Astrocyte (in vitro differentiated cells and primary cell): ENCODE data around the gene ZEB2.

ENCODE experiments used
- EZH2 ChIP-seq: IDR thresholded peaks from 2 replicates; pipeline ENCODE4 v1.6.1; 2012; ENCODE audit warnings: mild to moderate bottlenecking, low read length, inconsistent platforms; ENCODE audit not compliant: insufficient read depth
- TF ChIP-seq, protein P1 (sequence below): IDR thresholded peaks from 2 replicates; pipeline ENCODE4 v1.5.1; 2011; ENCODE audit warnings: low read depth, mild to moderate bottlenecking, inconsistent platforms, low read length, moderate library complexity; ENCODE audit not compliant: insufficient read depth

DNA sequence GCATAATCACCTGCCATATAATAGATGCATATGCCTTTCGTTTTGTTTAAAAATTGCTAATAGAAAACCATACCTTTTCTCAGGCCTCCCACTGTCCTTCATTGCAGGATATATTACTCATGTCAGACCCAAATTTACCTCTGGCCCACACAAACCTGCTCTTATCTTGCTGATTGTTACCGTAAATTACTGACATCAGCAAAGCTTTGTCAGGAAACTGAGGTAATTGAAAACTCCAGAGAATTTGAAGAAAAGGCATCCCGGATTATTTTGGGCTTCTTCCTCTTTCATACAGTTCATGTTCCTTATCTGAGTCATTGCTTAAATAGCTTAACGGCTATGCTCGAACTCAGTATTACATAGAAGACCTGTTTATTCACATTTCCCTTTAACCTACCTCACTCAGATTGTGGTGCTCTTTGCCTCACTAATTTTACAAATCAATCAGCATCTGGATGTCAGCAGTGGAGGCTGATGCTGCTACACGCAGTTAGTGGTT lies 145.7 kb downstream of the ZEB2 start:
- TF ChIP-seq, protein P1, sequence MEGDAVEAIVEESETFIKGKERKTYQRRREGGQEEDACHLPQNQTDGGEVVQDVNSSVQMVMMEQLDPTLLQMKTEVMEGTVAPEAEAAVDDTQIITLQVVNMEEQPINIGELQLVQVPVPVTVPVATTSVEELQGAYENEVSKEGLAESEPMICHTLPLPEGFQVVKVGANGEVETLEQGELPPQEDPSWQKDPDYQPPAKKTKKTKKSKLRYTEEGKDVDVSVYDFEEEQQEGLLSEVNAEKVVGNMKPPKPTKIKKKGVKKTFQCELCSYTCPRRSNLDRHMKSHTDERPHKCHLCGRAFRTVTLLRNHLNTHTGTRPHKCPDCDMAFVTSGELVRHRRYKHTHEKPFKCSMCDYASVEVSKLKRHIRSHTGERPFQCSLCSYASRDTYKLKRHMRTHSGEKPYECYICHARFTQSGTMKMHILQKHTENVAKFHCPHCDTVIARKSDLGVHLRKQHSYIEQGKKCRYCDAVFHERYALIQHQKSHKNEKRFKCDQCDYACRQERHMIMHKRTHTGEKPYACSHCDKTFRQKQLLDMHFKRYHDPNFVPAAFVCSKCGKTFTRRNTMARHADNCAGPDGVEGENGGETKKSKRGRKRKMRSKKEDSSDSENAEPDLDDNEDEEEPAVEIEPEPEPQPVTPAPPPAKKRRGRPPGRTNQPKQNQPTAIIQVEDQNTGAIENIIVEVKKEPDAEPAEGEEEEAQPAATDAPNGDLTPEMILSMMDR, result no peak
- no peak for TF ChIP-seq EZH2
